Testis (tissue), 2 donors: ENCODE data around the gene COX8A.

ENCODE experiments used
- CTCF ChIP-seq, 3 experiments: fragments of 450-650 bp in 2 of 3; fragments of 200-600 bp in 1 of 3; sonication (generic) in 1 of 3; IDR thresholded peaks; one replicate each; pipeline ENCODE4 v1.5.1; 2016 to 2019; ENCODE audit warnings: antibody characterized with exemption in 3 of 3, mild to moderate bottlenecking in 2 of 3, moderate library complexity in 1 of 3
- POLR2A ChIP-seq: fragments of 450-650 bp; IDR thresholded peaks from one replicate; pipeline ENCODE4 v1.6.1; 2017; ENCODE audit warnings: antibody characterized with exemption, mild to moderate bottlenecking, moderate library complexity

GRCh38 chr11:64011371-64011770 is 37.0 kb downstream of the COX8A start:
- TF ChIP-seq POLR2A: no peak
- no peak for TF ChIP-seq CTCF (IDR thresholded peaks at IDR 0.05)
